ENCODE results near the gene MYO1F. TPM values are rescaled to one million over a fixed set of nuclear protein-coding genes. Genes with fewer than 3 reads are reported as not detected.

Gene MYO1F
- total and polyA plus RNA-seq, 10 of the 15 experiments (the other 5 are each of a cell fraction or from before 2014, with no cell fraction given) = 3.5 to 49.4 (median 31.3) TPM

GRCh38 chr19:8530061-8530679, 47.1 kb downstream of the MYO1F start:
- WGBS (ENCODE audit: insufficient coverage, insufficient replicate concordance, low lambda C conversion rate, missing lambda C conversion rate) = 92% methylated on average over 17 of the region's 35 CpGs
- DNase-seq (ENCODE audit: low read depth, low spot score) (no peak), FAIRE-seq (no peak), ATAC-seq (no peak)
- Histone ChIP-seq H3K4me3 (no peak overlapping the region), H3K27ac (ENCODE audit: control insufficient read depth, insufficient read depth) (no peak overlapping the region), H3K9me3 (replicated peaks; ENCODE audit: control insufficient read depth, insufficient read depth, low read length) (no peaks in the 10 kb centered on the region; the same call in 2 of the 3 replicates), H3K36me3 (ENCODE audit: control insufficient read depth in 2 of 2, insufficient read depth in 2 of 2, low read length in 1 of 2) (no peaks in the 10 kb centered on the region), H3K27me3 (replicated peaks in 1 of 2; ENCODE audit: control insufficient read depth in 2 of 2, insufficient read depth in 2 of 2, low read length in 1 of 2) (no peaks in the 10 kb centered on the region), H3K79me2 (ENCODE audit: control insufficient read depth, insufficient read depth, low read length) (no peaks in the 10 kb centered on the region), H3K4me1 (ENCODE audit: control insufficient read depth, insufficient read depth, low read length) (no peaks in the 10 kb centered on the region), H2AFZ (ENCODE audit: control insufficient read depth, low read depth, low read length) (no peak overlapping the region), H3K9ac (ENCODE audit: control insufficient read depth, insufficient read depth, low read length) (no peak overlapping the region), H3K4me2 (ENCODE audit: control insufficient read depth, insufficient read depth) (no peak overlapping the region), H4K20me1 (ENCODE audit: control insufficient read depth, insufficient read depth) (no peaks in the 10 kb centered on the region)
- intact Hi-C loops (cut with micrococcal nuclease; ENCODE audit: unreplicated experiment) = no loop called here
- ChIA-PET RAD21 (ENCODE audit: unreplicated experiment) (no interaction called here), POLR2A (no interaction called here), SMC1A (ENCODE audit: uncharacterized antibody, unreplicated experiment) (interaction anchor here (1.2 kb wide), 1 partner anchor 41 kb away, joined by 3 read pairs; no protein-coding TSS in a partner anchor), CTCF (no interaction called here)
- in situ Hi-C loops (cut with MboI) = no loop called here
- TF ChIP-seq RCOR1 (conservative IDR thresholded peaks at IDR 0.05; ENCODE audit: low read depth, low read length) = no peak
- TF ChIP-seq TAF1 (IDR thresholded peaks at IDR 0.05; ENCODE audit: borderline replicate concordance, low read depth, low read length) = no peak
- TF ChIP-seq CEBPZ (IDR thresholded peaks at IDR 0.05; ENCODE audit: low read depth, low read length) = no peak
- no peak for TF ChIP-seq EP300 (IDR thresholded peaks at IDR 0.05; ENCODE audit: borderline replicate concordance in 1 of 2, control insufficient read depth in 1 of 2, low read depth in 2 of 2, low read length in 2 of 2)
- no peak for TF ChIP-seq ZNF207 (IDR thresholded peaks at IDR 0.05; ENCODE audit: borderline replicate concordance)
- TF ChIP-seq ATF7 (IDR thresholded peaks at IDR 0.05; ENCODE audit: low read depth) = no peak
- no TSS peak for BruUV-seq (replicated peaks)
